ENCODE measurements around the gene CHST5.

The CHST5 gene

GRCh38 chr16:75494661-75495075 lies 41.2 kb downstream of the CHST5 start:
- Histone ChIP-seq H3K9me3 (ENCODE audit: control insufficient read depth in 1 of 2, low read length in 2 of 2) (no peaks in the 10 kb centered on the region), H3K4me1 (ENCODE audit: control insufficient read depth in 1 of 2, insufficient read depth in 2 of 2, low read length in 2 of 2) (peaks cover 10 to 13% of the 10 kb centered on the region in 2 donors), H3K27me3 (ENCODE audit: control insufficient read depth in 1 of 2, insufficient read depth in 2 of 2, low read length in 2 of 2) (peaks cover 7% of the 10 kb centered on the region in 2 donors), H3K36me3 (ENCODE audit: control insufficient read depth in 1 of 2, insufficient read depth in 2 of 2, low read length in 2 of 2) (no peaks in the 10 kb centered on the region), H3K9ac (ENCODE audit: low read depth in 1 of 2, low read length in 2 of 2) (peak overlapping the region in 1 of 2 donors; percentile 57), H3K4me3 (ENCODE audit: low read depth in 1 of 2, low read length in 2 of 2) (peak overlapping the region; percentile 60 to 63), H3K27ac (ENCODE audit: low read depth, low read length) (no peak overlapping the region)

DNA sequence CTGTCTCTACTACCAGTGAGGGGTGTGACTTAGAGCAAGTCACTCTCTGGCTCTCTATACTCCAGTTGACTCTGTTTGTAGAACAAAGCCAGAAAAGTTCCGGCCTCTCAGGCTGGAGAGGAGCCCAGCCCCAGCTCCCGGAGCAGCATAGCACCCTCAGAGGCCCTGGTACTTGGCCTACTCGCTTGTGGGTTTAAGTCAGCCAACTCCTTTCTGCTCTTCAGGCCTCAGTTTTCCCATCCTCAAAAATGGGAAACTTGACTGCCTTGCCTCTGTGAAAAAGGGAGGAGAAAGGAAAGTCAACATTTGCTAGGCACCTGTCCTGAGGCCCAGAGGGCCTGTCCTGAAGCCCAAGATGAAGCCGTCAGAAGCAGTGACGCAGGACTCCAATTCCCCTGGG lies 41.7 kb downstream of the CHST5 start:
- Histone ChIP-seq H3K27ac (ENCODE audit: low read depth, low read length) (no peak overlapping the region), H3K9me3 (ENCODE audit: control insufficient read depth in 1 of 2, low read length in 2 of 2) (no peaks in the 10 kb centered on the region), H3K27me3 (ENCODE audit: control insufficient read depth in 1 of 2, insufficient read depth in 2 of 2, low read length in 2 of 2) (peaks cover 7% of the 10 kb centered on the region in 2 donors), H3K4me3 (ENCODE audit: low read depth in 1 of 2, low read length in 2 of 2) (peak overlapping the region; percentile 60 to 63), H3K36me3 (ENCODE audit: control insufficient read depth in 1 of 2, insufficient read depth in 2 of 2, low read length in 2 of 2) (no peaks in the 10 kb centered on the region), H3K9ac (ENCODE audit: low read depth in 1 of 2, low read length in 2 of 2) (no peak overlapping the region), H3K4me1 (ENCODE audit: control insufficient read depth in 1 of 2, insufficient read depth in 2 of 2, low read length in 2 of 2) (peaks cover 10 to 13% of the 10 kb centered on the region in 2 donors)

DNA sequence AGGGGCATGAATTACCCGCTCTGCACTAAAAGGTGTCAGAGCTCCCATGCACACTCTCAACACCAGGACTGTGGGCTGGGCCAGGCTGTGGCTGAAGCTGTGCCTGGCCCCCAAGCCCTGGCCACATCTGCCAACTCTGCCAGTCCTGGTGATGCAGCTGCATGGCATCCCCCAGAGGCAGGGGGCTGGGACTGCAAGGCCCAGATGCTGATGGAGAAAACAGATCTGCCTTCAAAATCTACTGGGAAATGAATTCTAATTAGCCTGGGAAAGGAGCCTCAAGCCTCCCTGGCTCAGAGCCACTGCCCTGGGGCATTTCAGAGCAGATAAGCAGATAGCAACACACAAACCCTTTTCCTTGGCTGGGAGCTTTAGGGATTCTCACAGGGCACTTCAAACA lies 44.0 kb downstream of the CHST5 start:
- Histone ChIP-seq H3K9ac (ENCODE audit: low read depth in 1 of 2, low read length in 2 of 2) (no peak overlapping the region), H3K4me3 (ENCODE audit: low read depth in 1 of 2, low read length in 2 of 2) (no peak overlapping the region)

GRCh38 chr16:75488322-75488721 lies 47.6 kb downstream of the CHST5 start:
- H3K9me3 ChIP-seq (ENCODE audit: control insufficient read depth in 1 of 2, low read length in 2 of 2) = no peaks in the 10 kb centered on the region
- H3K27ac ChIP-seq (ENCODE audit: low read depth, low read length) = no peak overlapping the region
- H3K4me1 ChIP-seq (ENCODE audit: control insufficient read depth in 1 of 2, insufficient read depth in 2 of 2, low read length in 2 of 2) = peaks cover 16 to 23% of the 10 kb centered on the region in 2 donors
- H3K27me3 ChIP-seq (ENCODE audit: control insufficient read depth in 1 of 2, insufficient read depth in 2 of 2, low read length in 2 of 2) = no peaks in the 10 kb centered on the region
- no peak overlapping the region for H3K9ac ChIP-seq (ENCODE audit: low read depth in 1 of 2, low read length in 2 of 2)
- no peaks in the 10 kb centered on the region for H3K36me3 ChIP-seq (ENCODE audit: control insufficient read depth in 1 of 2, insufficient read depth in 2 of 2, low read length in 2 of 2)
- H3K4me3 ChIP-seq (ENCODE audit: low read depth in 1 of 2, low read length in 2 of 2) = no peak overlapping the region

More for the DNA sequence above, 44.0 kb downstream of the CHST5 start:
- H3K27ac ChIP-seq (ENCODE audit: low read depth, low read length) = no peak overlapping the region
- peaks cover 7% of the 10 kb centered on the region in 2 donors for H3K27me3 ChIP-seq (ENCODE audit: control insufficient read depth in 1 of 2, insufficient read depth in 2 of 2, low read length in 2 of 2)
- no peaks in the 10 kb centered on the region for H3K9me3 ChIP-seq (ENCODE audit: control insufficient read depth in 1 of 2, low read length in 2 of 2)
- no peaks in the 10 kb centered on the region for H3K36me3 ChIP-seq (ENCODE audit: control insufficient read depth in 1 of 2, insufficient read depth in 2 of 2, low read length in 2 of 2)
- peaks cover 14 to 18% of the 10 kb centered on the region in 2 donors for H3K4me1 ChIP-seq (ENCODE audit: control insufficient read depth in 1 of 2, insufficient read depth in 2 of 2, low read length in 2 of 2)

DNA sequence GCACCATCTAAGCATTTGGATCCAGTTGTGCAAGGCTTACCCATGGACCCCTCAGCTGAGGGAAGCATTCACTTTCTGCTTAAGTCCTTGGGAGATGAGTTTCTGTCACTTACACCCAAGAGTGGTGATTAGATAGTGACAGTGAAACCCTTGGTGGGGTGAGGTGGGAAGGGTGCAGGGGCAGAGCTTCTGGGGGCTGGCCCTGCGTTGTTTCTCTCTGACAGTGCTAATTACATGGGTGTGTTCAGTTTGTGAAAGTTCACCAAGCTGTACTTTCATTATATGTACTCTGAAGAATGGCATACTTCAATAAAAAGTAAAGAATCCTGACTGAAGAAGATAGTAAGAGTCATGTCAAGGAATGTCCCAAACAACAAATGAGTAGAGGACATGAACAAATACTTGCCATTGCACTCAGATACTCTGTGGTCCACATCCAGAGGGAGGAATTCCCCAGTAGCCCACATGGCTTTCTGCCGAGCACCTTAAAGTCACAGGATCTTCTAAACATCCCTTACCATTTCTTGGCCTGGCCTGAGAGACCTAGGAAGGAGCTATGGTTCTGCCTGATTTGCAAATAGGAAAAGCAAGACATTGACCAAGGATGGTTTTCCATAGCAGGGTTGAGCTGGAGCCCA lies 49.1 kb downstream of the CHST5 start:
- Histone ChIP-seq H3K27me3 (ENCODE audit: control insufficient read depth in 1 of 2, insufficient read depth in 2 of 2, low read length in 2 of 2) (no peaks in the 10 kb centered on the region), H3K36me3 (ENCODE audit: control insufficient read depth in 1 of 2, insufficient read depth in 2 of 2, low read length in 2 of 2) (no peaks in the 10 kb centered on the region), H3K4me3 (ENCODE audit: low read depth in 1 of 2, low read length in 2 of 2) (peak overlapping the region; percentile 28 to 32), H3K9ac (ENCODE audit: low read depth in 1 of 2, low read length in 2 of 2) (peak overlapping the region in 1 of 2 donors; percentile 20), H3K9me3 (ENCODE audit: control insufficient read depth in 1 of 2, low read length in 2 of 2) (no peaks in the 10 kb centered on the region), H3K27ac (ENCODE audit: low read depth, low read length) (peak overlapping the region; percentile 11), H3K4me1 (ENCODE audit: control insufficient read depth in 1 of 2, insufficient read depth in 2 of 2, low read length in 2 of 2) (peaks cover 16 to 19% of the 10 kb centered on the region in 2 donors)

- Histone ChIP-seq H3K36me3 (ENCODE audit: control insufficient read depth in 1 of 2, insufficient read depth in 2 of 2, low read length in 2 of 2) (no peaks in the 10 kb centered on the region), H3K27ac (ENCODE audit: low read depth, low read length) (peak overlapping the region; percentile 11), H3K4me3 (ENCODE audit: low read depth in 1 of 2, low read length in 2 of 2) (peak overlapping the region; percentile 28 to 32), H3K9me3 (ENCODE audit: control insufficient read depth in 1 of 2, low read length in 2 of 2) (no peaks in the 10 kb centered on the region), H3K4me1 (ENCODE audit: control insufficient read depth in 1 of 2, insufficient read depth in 2 of 2, low read length in 2 of 2) (peaks cover 16 to 19% of the 10 kb centered on the region in 2 donors), H3K9ac (ENCODE audit: low read depth in 1 of 2, low read length in 2 of 2) (peak overlapping the region; percentile 20), H3K27me3 (ENCODE audit: control insufficient read depth in 1 of 2, insufficient read depth in 2 of 2, low read length in 2 of 2) (no peaks in the 10 kb centered on the region)
These were observed 49.8 kb downstream of the CHST5 start for GRCh38 chr16:75486014-75486675.

GRCh38 chr16:75485230-75486013 lies 50.5 kb downstream of the CHST5 start:
- H3K36me3 ChIP-seq (ENCODE audit: control insufficient read depth in 1 of 2, insufficient read depth in 2 of 2, low read length in 2 of 2) = no peaks in the 10 kb centered on the region
- no peaks in the 10 kb centered on the region for H3K9me3 ChIP-seq (ENCODE audit: control insufficient read depth in 1 of 2, low read length in 2 of 2)
- H3K4me3 ChIP-seq (ENCODE audit: low read depth in 1 of 2, low read length in 2 of 2) = no peak overlapping the region
- peak overlapping the region in 1 of 2 donors; percentile 20 for H3K9ac ChIP-seq (ENCODE audit: low read depth in 1 of 2, low read length in 2 of 2)
- no peak overlapping the region for H3K27ac ChIP-seq (ENCODE audit: low read depth, low read length)
- H3K27me3 ChIP-seq (ENCODE audit: control insufficient read depth in 1 of 2, insufficient read depth in 2 of 2, low read length in 2 of 2) = no peaks in the 10 kb centered on the region
- peaks cover 16 to 19% of the 10 kb centered on the region in 2 donors for H3K4me1 ChIP-seq (ENCODE audit: control insufficient read depth in 1 of 2, insufficient read depth in 2 of 2, low read length in 2 of 2)

DNA sequence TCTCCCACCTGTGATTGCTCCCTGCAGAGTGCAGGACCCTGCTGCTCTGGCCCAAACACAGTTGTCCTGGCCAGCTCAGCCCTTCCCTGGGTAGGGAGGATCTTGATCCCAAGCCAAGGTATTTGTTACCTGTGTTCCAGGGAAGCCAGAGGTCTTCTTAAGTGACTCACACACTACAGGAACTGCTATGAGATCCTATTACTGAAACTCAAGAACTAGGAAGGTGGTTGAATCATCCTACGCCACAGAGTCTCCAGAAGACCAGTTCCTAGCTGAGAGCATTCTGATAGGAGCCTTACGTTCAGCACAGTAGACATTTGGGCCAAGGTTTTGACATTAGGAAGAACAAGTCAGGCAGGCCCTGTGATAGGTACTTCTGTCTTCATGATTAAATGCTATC lies 52.7 kb downstream of the CHST5 start:
- H3K9me3 ChIP-seq (ENCODE audit: control insufficient read depth in 1 of 2, low read length in 2 of 2) = no peaks in the 10 kb centered on the region
- no peaks in the 10 kb centered on the region for H3K36me3 ChIP-seq (ENCODE audit: control insufficient read depth in 1 of 2, insufficient read depth in 2 of 2, low read length in 2 of 2)
- H3K4me3 ChIP-seq (ENCODE audit: low read depth in 1 of 2, low read length in 2 of 2) = no peak overlapping the region
- H3K9ac ChIP-seq (ENCODE audit: low read depth in 1 of 2, low read length in 2 of 2) = no peak overlapping the region
- peaks cover 18 to 20% of the 10 kb centered on the region in 2 donors for H3K4me1 ChIP-seq (ENCODE audit: control insufficient read depth in 1 of 2, insufficient read depth in 2 of 2, low read length in 2 of 2)
- no peak overlapping the region for H3K27ac ChIP-seq (ENCODE audit: low read depth, low read length)
- no peaks in the 10 kb centered on the region for H3K27me3 ChIP-seq (ENCODE audit: control insufficient read depth in 1 of 2, insufficient read depth in 2 of 2, low read length in 2 of 2)

DNA sequence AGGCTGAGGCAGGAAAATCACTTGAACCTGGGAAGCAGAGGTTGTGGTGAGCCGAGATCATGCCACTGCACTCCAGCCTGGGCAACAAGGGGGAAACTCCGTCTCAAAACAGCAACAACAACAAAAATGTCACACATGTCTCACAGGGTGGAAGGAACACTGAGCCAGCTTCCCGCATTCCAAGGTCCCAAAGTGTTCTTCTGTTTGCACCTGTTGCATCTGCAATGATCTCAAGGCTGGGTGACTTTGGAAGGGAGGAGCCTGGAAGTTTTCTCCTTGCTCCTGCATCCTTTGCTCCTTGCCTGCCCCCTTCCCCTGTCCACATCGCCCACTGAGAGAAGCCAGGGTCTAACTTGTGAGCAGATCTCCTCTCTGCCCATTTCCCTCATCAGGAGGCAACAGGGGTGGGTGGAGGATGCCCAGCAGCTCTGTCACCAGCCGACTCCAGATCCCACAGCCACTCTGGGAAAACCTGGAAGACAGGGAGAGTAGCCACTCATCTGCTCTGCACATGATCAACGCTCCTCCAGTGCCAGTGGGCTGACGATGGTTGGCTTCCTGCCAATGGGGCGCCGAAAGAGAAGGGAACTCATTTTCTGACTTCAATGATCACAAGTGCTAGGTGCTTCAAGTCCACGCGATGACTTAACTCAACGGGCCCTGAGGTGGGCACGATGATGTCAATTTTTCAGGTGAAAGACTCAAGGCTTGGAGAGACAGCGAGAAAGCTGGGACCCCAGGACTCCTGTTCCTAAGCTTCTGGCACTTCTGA lies 53.3 kb downstream of the CHST5 start:
- Histone ChIP-seq H3K27me3 (ENCODE audit: control insufficient read depth in 1 of 2, insufficient read depth in 2 of 2, low read length in 2 of 2) (no peaks in the 10 kb centered on the region), H3K27ac (ENCODE audit: low read depth, low read length) (no peak overlapping the region), H3K4me1 (ENCODE audit: control insufficient read depth in 1 of 2, insufficient read depth in 2 of 2, low read length in 2 of 2) (peaks cover 22 to 26% of the 10 kb centered on the region in 2 donors), H3K4me3 (ENCODE audit: low read depth in 1 of 2, low read length in 2 of 2) (no peak overlapping the region), H3K36me3 (ENCODE audit: control insufficient read depth in 1 of 2, insufficient read depth in 2 of 2, low read length in 2 of 2) (no peaks in the 10 kb centered on the region), H3K9me3 (ENCODE audit: control insufficient read depth in 1 of 2, low read length in 2 of 2) (no peaks in the 10 kb centered on the region), H3K9ac (ENCODE audit: low read depth in 1 of 2, low read length in 2 of 2) (no peak overlapping the region)

Data from duodenal mucosa (tissue), 2 donors.